HG03354 (cell line): ENCODE results near the gene NKX1-2.
A peak's percentile ranks its signal among the peaks of the same experiment; 100 is the strongest.

Source experiments
- ATAC-seq: cut with Tn5 transposase; IDR thresholded peaks from one replicate; pipeline ENCODE4 v1.9.1; 2021; ENCODE audit warnings: mild to moderate bottlenecking; ENCODE audit not compliant: unreplicated experiment, poor library complexity, severe bottlenecking

NKX1-2 gene

DNA sequence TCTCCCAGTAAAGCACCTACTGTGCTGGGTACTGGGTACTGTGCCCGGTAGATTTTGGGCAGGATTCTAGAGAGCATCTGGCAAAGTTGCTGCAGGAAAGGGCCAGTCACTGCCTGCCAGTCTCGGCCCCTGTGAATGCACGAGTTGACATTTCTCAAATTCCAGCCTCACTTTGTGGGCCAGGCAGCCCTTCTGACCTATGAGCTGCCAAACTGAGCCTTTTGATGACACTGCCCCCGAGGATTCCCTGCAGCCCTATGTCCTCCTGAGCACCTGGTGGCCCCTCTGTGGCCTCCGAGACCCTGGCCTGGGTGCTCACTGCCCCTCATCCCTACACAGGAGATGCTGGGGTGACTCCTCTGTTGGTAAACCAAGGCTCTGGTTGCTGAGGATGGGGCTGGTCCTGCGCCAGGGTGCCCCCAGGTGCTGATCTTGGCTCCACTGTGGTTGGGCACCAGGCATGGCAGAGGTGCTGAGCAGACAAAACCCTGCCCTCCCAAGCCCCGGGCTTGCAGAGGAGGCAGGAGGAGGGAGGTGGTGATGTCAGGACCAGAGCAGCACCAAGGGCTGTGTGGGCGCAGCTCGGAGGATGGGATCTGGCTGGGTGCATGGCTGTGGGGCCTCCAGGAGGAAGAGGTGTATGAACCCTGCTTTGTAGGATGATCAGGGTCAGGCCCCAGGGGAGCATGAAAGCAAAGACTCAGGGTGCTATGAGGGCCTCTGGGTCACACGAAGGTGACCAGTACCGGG is 28.0 kb upstream of the NKX1-2 start:
- no peak for ATAC-seq

- ATAC-seq = no peak
These were observed 26.3 kb upstream of the NKX1-2 start for GRCh38 chr10:124476043-124476725.

DNA sequence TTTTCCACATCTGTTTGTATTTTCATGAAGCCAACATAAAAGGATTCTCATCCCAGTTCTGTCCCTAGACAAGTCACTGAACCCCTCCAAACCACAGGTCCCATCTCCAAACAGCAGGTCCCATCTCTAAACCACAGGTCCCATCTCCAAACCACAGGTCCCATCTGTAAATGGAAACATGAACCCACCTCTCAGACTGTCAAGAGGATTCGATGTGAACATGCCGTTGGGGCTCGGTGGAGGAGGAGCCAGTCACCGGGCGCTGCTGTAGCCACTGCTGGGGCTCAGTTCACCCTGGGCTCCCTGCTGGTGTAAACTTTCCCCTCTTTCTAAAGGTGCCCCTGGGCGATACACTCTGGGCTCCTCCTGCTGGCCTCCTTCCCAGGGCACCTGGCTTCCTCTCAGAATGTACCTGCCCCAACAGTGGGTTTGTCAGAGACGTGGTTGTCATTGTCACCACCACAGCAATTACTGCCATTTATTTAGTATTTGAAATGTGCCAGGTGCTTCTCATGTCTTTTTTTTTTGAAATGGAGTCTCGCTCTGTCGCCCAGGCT is 24.8 kb upstream of the NKX1-2 start:
- no peak for ATAC-seq

- ATAC-seq = no peak
These were observed 23.2 kb upstream of the NKX1-2 start for GRCh38 chr10:124473070-124473469.

GRCh38 chr10:124472071-124472470 is 22.2 kb upstream of the NKX1-2 start:
- ATAC-seq = no peak

DNA sequence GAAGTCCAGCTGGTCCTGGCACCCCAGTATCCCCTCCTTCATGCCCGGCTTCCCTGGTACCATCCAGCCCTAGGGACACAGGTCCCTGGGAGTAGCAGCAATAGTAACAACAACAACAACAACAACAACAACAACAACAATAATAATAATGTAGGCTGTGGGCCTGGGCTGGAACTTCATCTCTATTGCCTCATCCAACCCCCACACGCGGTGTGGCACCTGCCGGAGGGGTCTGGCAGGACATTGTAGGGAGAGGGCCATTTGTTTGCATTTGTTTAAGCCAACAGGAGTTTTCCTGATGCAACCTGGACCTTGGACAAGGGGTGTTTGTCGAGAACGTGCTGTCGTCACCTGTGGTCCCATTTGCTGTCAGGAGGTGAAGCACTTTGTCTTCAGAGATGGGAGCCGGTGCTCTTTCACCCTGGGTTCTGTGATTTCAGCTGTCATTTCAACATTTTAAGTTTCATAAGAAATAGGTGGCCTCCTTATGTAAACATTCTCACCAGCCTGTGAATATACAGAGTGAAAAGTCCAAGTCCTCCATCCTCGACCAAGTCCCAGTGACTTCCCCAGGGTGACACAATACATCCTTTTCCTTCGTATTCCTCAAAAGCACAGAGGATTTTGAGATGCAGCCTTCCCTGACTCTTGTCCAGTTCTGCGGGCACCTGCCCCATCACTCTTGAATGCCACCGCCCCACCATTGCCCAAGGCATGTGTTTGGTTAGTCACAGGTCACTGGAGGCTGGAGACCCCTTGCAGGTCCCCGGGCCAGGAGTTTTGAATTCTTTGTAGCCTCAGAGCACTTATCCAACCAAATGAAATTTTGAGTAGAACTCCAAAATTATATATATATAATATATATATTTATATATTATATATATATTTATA is 21.0 kb upstream of the NKX1-2 start:
- no peak for ATAC-seq

- ATAC-seq = no peak
These were observed 20.2 kb upstream of the NKX1-2 start for GRCh38 chr10:124469956-124470484.

GRCh38 chr10:124468624-124469023 is 18.8 kb upstream of the NKX1-2 start:
- ATAC-seq = no peak

DNA sequence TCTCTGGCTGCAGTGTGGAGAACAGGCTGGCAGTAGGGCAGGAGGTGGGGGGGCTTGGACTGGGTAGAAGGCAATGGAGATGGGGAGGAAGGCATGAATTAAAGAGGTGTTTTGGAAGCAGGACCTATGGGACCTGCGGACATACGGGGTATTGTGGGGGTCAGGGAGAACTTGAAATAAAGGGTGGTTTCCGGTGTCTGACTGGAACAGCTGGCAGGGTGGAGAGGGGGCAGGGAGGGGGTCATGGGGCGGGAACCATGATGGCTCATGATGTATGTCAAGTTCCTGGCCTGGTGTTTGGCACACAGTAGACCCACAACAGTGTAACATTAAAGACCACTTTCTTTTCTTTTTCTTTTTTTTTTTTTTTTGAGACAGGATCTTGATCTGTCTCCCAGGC is 17.3 kb upstream of the NKX1-2 start:
- ATAC-seq = no peak

DNA sequence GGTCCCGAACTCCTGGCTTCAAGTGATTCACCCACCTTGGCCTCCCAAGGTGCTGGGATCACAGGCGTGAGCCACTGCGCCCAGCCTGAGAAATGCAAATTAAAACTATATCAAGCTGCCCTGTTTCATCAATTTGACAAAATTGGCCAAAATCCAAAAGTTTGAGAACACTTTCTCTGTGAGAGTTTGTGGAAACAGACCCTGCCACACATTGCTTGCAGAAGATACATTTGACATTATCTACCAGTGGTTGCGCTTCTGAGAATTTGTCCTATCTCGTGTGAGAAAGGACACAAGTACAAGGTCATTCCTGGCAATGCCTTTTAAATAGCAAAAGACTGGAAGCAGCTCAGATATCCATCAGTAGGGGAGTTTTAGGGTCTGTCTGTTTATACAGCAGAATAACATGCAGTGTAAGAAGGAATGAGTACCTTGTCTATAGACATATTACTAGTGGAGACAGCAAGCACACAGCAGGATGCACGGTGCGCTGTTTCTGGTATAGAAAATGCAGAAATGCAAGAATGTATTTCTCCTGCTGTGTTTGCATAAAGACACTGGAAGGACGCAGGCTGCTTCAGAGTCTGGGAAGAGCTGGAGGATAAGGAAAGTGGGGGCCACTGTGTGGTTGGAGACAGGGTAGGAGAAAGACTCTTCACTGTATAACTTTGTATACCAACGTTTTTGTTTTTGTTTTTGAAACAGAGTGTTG is 16.1 kb upstream of the NKX1-2 start:
- ATAC-seq = no peak

GRCh38 chr10:124465003-124465776 is 15.4 kb upstream of the NKX1-2 start:
- ATAC-seq = peak; percentile 37

DNA sequence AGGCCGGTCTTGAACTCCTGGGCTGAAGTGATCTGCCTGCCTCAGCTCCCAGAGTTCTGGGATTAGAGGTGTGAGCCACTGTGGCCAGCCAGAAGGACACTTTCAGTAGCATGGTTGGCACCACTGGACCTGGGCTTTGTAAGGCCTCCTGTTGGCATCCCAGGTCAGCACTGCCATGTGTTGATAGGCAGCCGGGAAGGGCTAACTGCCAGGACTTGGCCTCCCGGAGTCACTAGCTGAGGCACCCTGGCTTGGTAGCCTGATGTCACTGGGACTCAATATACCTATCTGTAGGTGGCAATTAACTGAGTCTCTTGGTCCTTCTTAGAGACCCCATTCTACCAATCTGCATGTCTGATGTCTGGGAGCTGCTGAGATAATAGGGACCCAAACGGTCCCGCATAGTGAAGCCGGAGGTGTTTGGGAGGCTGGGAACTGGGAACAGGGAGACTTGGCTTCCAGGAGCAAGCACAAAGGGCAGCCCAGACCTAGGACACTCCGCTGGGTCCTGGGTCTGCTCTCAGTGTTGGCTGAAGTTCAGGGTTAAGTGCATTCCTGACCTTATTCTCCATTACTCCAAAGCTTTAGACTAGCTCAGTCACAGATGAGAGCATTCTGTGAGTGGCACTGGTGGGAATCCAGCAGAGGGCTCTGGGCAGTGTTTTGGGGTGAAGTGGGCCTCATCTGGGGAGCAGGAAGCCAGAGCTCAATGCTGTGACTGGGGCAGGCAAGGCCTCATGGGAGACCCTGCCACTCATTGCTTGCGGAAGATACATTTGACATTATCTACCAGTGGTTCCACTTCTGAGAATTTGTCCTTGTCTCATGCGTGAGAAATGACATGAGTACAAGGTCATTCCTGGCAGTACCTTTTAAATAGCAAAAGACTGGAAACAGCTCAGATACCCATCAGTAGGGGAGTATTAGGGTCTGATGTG is 14.5 kb upstream of the NKX1-2 start:
- ATAC-seq = no peak

- no peak for ATAC-seq
These were observed 12.5 kb upstream of the NKX1-2 start for GRCh38 chr10:124462348-124462695.

- ATAC-seq = peak; percentile 97
These were observed 12.0 kb upstream of the NKX1-2 start, which contains the start of gene LHPP for GRCh38 chr10:124461642-124462347. Gene LHPP, plus strand, starts transcription at chr10:124461823. Its CDS starts 40 bp downstream, at chr10:124461863.

DNA sequence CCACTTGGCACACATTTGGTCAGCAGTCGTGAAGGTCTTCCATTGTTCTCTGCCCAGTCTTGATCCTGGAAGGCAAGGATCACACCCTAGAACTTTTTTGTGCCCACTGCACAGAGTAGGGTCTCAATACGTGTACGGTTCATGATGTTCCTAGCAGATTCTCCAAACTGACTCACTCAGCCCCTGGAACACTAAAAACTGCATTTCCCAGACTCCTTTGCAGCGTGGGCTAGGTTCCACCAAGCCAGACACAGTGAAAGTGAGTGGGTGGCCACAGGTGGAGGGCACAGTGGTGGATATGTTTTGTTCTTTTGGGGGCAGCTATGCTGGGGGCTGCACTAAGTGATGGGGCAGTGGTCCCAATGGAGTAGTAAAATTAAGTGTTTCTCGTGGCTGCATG is 10.3 kb upstream of the NKX1-2 start:
- ATAC-seq = no peak

- no peak for ATAC-seq
These were observed 9.6 kb upstream of the NKX1-2 start for GRCh38 chr10:124459395-124459794.

GRCh38 chr10:124458889-124459288 is 9.1 kb upstream of the NKX1-2 start:
- no peak for ATAC-seq
